DMS53 treated with DMSO at 0.1 percent for 48 hours (cell line): ENCODE results near the gene ERAL1.
"Not testable (repeated sequence)": the region's sequence is repeated elsewhere in the genome, so short reads cannot be mapped to it uniquely, and the experiment has no call there.

Experiments
- DNase-seq: peaks from one replicate; lab custom pipeline; 2025; ENCODE audit not compliant: unreplicated experiment; lab: John Stamatoyannopoulos, UW

Gene ERAL1

GRCh38 chr17:28897769-28898526, 43.1 kb downstream of the ERAL1 start:
- DNase-seq = no peak

- no peak for DNase-seq
These were observed 43.7 kb downstream of the ERAL1 start for GRCh38 chr17:28898527-28898955.

- DNase-seq = no peak
These were observed 44.5 kb downstream of the ERAL1 start for GRCh38 chr17:28899212-28899815.

GRCh38 chr17:28900986-28901726, 46.3 kb downstream of the ERAL1 start:
- DNase-seq = no peak

DNA sequence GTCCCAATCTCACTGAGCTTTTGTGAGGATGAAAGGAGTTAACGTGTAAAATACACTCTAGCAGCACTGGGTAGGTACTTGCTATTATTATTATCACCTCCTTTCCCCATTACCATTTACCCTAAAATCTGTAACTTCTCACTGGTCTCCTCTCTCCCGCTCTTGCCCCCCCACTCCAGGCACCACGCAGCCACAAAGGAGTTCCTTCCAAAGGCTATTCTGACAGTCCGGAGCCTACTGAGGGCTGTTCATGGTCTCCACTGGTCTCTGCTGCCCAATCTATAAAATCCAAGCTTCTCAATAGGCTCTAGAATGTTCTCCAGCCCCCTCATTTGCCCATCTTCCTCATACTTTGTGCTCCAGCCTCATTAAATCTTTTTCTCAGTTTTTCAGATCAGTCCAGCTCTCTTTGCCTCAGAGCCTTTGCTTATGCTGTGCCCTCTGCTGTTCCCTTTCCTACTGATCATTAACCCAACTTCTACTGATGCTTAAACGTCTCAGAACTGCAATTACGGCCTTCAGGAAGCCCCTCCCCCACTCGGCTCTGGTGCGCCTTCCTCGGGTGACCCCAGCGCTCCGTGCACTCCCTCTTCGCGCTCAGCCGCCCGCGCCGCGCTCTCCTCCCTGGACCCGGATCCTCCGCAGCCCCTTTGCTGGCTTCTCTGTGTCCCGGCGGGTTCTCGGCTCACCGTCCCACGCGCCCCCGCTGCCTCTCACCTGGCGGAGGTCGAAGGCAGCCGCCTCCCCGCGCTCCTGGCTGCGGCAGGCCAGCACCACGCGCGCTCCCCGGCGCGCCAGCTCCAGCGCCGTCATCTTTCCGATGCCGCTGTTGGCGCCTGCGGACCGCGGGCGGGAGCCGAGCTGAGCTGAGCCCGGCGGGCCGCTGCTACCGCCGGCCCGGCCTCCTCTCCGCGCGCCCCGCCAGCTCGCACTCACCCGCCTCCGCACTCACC, 47.3 kb downstream of the ERAL1 start:
- peak; percentile 12 for DNase-seq

- DNase-seq = peak; percentile 81
These were observed 48.2 kb downstream of the ERAL1 start, which contains the start of gene DHRS13 for GRCh38 chr17:28902819-28903545. Gene DHRS13 (minus strand): TSS chr17:28903079. CDS start chr17:28902944, 135 bp downstream.

GRCh38 chr17:28903546-28903841, 48.7 kb downstream of the ERAL1 start:
- DNase-seq = not testable (repeated sequence)

DNA sequence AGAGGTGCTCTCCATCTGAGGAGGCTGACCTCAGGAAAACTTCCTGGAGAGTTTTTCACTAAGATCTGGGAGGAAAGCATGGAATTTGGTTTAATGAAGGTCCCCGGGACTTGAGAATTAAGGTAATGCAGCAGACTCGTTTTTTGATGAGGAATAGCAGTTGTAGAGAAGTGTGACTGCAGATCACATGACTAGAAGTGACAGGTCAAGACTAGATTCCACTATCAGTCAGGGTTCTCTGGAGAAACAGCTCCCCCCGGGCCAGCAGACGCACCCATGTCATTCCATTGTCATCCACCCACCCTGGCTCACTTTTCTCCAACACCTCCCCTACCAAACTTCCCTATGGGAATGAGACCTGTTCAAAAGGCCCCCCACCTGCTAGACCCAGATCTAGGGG, 50.0 kb downstream of the ERAL1 start:
- no peak for DNase-seq

- DNase-seq = no peak
These were observed 51.5 kb downstream of the ERAL1 start for GRCh38 chr17:28906276-28906675.

DNA sequence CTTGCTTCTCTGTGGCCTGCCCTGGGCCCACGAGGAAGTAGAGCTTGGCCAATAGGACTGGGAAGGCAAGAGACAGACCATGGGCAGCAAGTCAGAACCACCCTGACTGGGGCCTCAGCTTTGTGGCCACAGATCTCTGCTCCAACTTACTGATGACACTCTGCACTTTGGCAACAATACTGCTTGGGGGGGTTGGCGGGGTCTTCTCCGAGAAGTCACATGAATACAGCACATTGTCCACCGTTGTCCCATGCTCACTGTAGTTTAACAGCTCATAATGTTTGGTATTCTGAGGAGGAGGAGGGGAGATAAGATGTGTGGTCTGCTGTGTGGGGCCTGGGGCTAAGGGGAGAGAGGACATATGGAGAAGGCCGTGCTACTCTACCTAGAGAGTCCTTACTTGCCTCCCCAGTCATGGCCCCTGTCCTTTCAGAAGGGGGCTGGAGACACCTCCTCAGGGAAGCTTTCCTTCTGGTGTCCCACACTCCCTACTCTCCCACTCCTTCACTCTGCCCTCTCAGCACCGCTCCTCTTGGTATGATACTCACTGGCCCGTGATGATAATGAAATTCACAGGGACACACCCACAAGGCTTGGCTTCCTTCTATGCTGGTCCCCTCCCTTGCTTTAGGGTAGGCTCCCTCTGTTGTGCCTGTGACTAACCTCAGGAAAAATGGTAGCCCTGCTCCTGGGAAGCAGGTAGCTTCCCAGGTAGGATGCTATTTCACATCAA, 52.1 kb downstream of the ERAL1 start:
- DNase-seq = no peak

DNA sequence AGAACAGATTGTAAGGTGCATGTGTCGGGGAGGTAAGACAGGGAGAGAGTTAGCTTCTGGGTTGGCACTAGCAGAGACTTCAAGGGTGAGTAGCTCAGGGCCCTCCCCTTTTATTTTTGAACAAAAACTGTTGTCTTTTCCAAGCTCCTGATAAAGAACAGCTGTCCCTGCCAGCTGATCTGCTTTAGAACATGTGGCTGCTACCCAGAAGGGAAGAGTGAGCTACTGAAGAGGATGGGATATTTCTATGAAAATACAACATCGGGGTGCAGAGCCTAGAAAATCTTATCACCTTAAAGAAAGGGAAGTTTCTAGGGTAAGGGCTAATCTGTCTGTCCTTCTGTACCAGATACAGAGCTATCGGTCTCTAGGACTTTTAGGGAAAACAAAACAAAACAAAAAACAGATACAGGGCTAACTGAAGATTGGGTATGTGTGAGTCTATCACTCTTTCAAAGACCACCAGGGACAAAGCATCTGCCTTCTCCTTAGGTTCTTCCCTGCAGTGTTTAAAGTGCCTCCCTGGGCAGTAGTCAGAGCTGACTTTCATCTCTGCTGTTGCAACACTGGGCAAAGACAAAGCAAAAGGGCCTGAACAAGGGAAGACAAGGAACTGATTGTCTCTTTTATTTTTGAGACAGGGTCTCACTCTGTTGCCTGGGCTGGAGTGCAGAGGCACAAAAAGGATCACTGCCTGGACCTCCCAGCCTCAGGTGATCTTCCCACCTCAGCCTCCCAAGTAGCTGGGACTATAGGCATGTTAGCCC, 53.1 kb downstream of the ERAL1 start:
- no peak for DNase-seq

DNA sequence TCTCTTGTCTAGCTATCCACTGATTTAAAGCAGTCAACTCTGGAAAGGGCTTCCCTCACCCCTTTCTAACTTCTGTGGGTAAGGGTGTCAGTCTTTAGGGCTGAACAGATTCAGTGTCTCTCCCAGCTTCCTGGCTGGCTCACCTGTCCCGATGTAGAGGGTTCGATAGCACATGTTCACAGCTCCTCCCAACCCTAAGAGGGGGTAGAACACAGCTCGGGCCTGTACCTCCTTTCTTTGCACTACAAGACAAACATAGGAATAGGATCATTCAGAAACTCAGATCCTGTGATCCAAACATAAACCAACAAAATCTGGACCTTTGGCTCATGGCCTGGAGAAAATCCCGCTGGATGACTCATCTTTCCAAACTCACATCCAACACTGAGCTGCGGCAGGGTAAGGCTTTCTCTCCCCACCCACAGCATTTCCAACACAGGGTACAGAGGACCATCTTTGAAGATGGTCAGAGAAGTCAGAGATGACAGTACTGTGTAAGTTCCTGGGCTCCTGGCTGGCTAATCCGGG, 53.9 kb downstream of the ERAL1 start:
- DNase-seq = no peak

DNA sequence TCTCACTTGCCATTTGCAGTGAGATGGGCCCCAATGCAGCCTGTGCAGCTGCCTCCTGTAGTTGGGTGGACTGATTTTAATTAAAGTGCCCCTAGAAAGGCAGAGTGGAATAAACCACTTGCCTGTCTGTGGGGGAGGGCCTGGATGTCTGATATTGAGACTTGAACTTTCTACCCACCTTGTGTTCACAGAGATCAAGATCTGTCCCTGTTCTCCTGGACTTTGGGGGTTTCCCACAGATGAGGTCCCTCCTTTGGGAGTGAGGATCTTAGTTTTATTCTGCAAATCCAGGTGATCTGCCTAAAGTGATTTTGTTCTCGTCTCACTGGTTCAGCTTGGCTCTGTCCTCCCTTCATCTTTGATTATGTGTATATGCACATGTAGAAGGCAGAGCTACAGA, 55.7 kb downstream of the ERAL1 start:
- DNase-seq = no peak
